ENCODE measurements around the gene TNFRSF18. TPM values are rescaled to one million over a fixed set of nuclear protein-coding genes. Genes with fewer than 3 reads are reported as not detected.

TNFRSF18 gene
- total and polyA plus RNA-seq, 2 donors (not counting 3 experiments of a cell fraction or from before 2014, with no cell fraction given), result not detected

- H3K36me3 ChIP-seq (ENCODE audit: control insufficient read depth in 2 of 2, extremely low read depth in 1 of 2, insufficient read depth in 2 of 2, low read length in 2 of 2), result no peaks in the 10 kb centered on the region
- H3K9me1 ChIP-seq (replicated peaks; ENCODE audit: control insufficient read depth, extremely low read depth, insufficient read depth, low read length), result no peaks in the 10 kb centered on the region
- no peak overlapping the region for H2AFZ ChIP-seq (ENCODE audit: low read depth, low read length)
- no peak overlapping the region for H3K4me3 ChIP-seq (replicated peaks in 1 of 3; ENCODE audit: insufficient read depth in 1 of 3, low read depth in 1 of 3, low read length in 3 of 3)
- no TSS peak for BruUV-seq (replicated peaks)
- no peaks in the 10 kb centered on the region for H3K4me1 ChIP-seq (ENCODE audit: control insufficient read depth, extremely low read depth, insufficient read depth, low read length)
- intact Hi-C loops (cut with micrococcal nuclease) (no loop called here), dilution Hi-C loops (cut with MboI; ENCODE audit: extremely low pct_ligation_motif_present, low sequenced_read_pairs) (no loop called here)
- DNase-seq (ENCODE audit: low read depth, low spot score) (no peak), FAIRE-seq (no peak)
- no peaks in the 10 kb centered on the region for H3K27me3 ChIP-seq (ENCODE audit: control insufficient read depth in 2 of 2, insufficient read depth in 2 of 2, low read length in 2 of 2)
- no peaks in the 10 kb centered on the region for H3K9me3 ChIP-seq (replicated peaks; ENCODE audit: control insufficient read depth, insufficient read depth, low read length)
- no peak overlapping the region for H3K4me2 ChIP-seq (ENCODE audit: insufficient read depth, low read length)
- CTCF ChIA-PET, result interaction anchor here (1.1 to 1.3 kb wide), 2 partner anchors 52 to 116 kb away, joined by 3 to 9 read pairs; no protein-coding TSS in a partner anchor
- POLR2A ChIA-PET, result no interaction called here
- H4K20me1 ChIP-seq (replicated peaks; ENCODE audit: control insufficient read depth, extremely low read depth, insufficient read depth, low read length), result no peaks in the 10 kb centered on the region
- no peak for TF ChIP-seq JUN (IDR thresholded peaks at IDR 0.05; ENCODE audit: borderline replicate concordance, insufficient read depth, insufficient read length, low read depth)
- no peak for TF ChIP-seq POLR2AphosphoS5 (IDR thresholded peaks at IDR 0.05; ENCODE audit: insufficient read depth, low read depth, low read length)
- TF ChIP-seq POLR2A (IDR thresholded peaks at IDR 0.05; ENCODE audit: low read depth, low read length), result no peak
- TF ChIP-seq EZH2 (IDR thresholded peaks at IDR 0.05; ENCODE audit: borderline replicate concordance, low read depth, low read length, severe bottlenecking), result no peak
- TF ChIP-seq FOS (IDR thresholded peaks at IDR 0.05; ENCODE audit: borderline replicate concordance, insufficient read depth, low read length), result no peak
- no peak for TF ChIP-seq GATA2 (IDR thresholded peaks at IDR 0.05; ENCODE audit: insufficient read depth, insufficient read length, low read depth, low read length)
- TF ChIP-seq MYC (IDR thresholded peaks at IDR 0.05; ENCODE audit: low read depth, low read length), result no peak
- TF ChIP-seq MAX (IDR thresholded peaks at IDR 0.05; ENCODE audit: insufficient read depth, insufficient read length), result no peak
- no peak for TF ChIP-seq CTCF (IDR thresholded peaks at IDR 0.05; ENCODE audit: extremely low read depth in 1 of 2, insufficient read depth in 1 of 2, low read depth in 1 of 2, low read length in 2 of 2)
- no peak overlapping the region for H3K9ac ChIP-seq (replicated peaks; ENCODE audit: extremely low read depth, insufficient read depth, low read length)
- no peak overlapping the region for H3K27ac ChIP-seq (ENCODE audit: insufficient read depth, low read depth, low read length)
- peaks cover 14% of the 10 kb centered on the region for H3K79me2 ChIP-seq (ENCODE audit: control insufficient read depth, insufficient read depth, low read length)
These were observed 31.7 kb upstream of the TNFRSF18 start for GRCh38 chr1:1237874-1238701.

Data from endothelial cell of umbilical vein (primary cell).